Measurements from ENCODE around the gene CIC.
"Not testable (repeated sequence)": the region's sequence is repeated elsewhere in the genome, so short reads cannot be mapped to it uniquely, and the experiment has no call there.

The CIC gene

GRCh38 chr19:42313096-42313839 lies 44.2 kb downstream of the CIC start, which contains the start of gene TMEM145:
Gene TMEM145 (plus strand): TSS chr19:42313309. CDS start chr19:42313377, 68 bp downstream.
- no peak for DNase-seq (ENCODE audit: low read depth in 2 of 2)

- DNase-seq (ENCODE audit: low read depth in 2 of 2) = no peak
Measured at GRCh38 chr19:42313840-42314755, 45.0 kb downstream of the CIC start.

- DNase-seq (ENCODE audit: low read depth in 2 of 2) = no peak
Measured at GRCh38 chr19:42315024-42315423, 46.0 kb downstream of the CIC start.

- DNase-seq (ENCODE audit: low read depth in 2 of 2) = no peak
Measured at GRCh38 chr19:42316223-42317211, 47.5 kb downstream of the CIC start.

- no peak for DNase-seq (ENCODE audit: low read depth in 2 of 2)
Measured at GRCh38 chr19:42317535-42317934, 48.5 kb downstream of the CIC start.

GRCh38 chr19:42322305-42322704 lies 53.3 kb downstream of the CIC start:
- DNase-seq (ENCODE audit: low read depth in 2 of 2) = no peak

GRCh38 chr19:42323473-42323851 lies 54.4 kb downstream of the CIC start:
- DNase-seq (ENCODE audit: low read depth in 2 of 2) = no peak

- DNase-seq (ENCODE audit: low read depth in 2 of 2) = no peak
Measured at GRCh38 chr19:42323852-42324654, 55.0 kb downstream of the CIC start.

- DNase-seq (ENCODE audit: low read depth in 2 of 2) = no peak
Measured at GRCh38 chr19:42324655-42325307, 55.7 kb downstream of the CIC start.

GRCh38 chr19:42325308-42325895 lies 56.4 kb downstream of the CIC start, which contains the start of gene MEGF8:
Gene MEGF8 (plus strand): TSS chr19:42325635. CDS start chr19:42326244, 609 bp downstream.
- peak; percentile 96 to 98 for DNase-seq (ENCODE audit: low read depth in 2 of 2)

GRCh38 chr19:42325896-42326771 lies 57.1 kb downstream of the CIC start:
- no peak for DNase-seq (ENCODE audit: low read depth in 2 of 2)

GRCh38 chr19:42326969-42327368 lies 57.9 kb downstream of the CIC start:
- DNase-seq (ENCODE audit: low read depth in 2 of 2) = no peak

- DNase-seq (ENCODE audit: low read depth in 2 of 2) = no peak
Measured at GRCh38 chr19:42327381-42327780, 58.3 kb downstream of the CIC start.

- DNase-seq (ENCODE audit: low read depth in 2 of 2) = no peak
Measured at GRCh38 chr19:42328106-42328505, 59.1 kb downstream of the CIC start.

GRCh38 chr19:42328854-42329253 lies 59.8 kb downstream of the CIC start:
- DNase-seq (ENCODE audit: low read depth in 2 of 2) = no peak

- DNase-seq (ENCODE audit: low read depth in 2 of 2) = no peak
Measured at GRCh38 chr19:42330241-42330711, 61.2 kb downstream of the CIC start.

- DNase-seq (ENCODE audit: low read depth in 2 of 2) = not testable (repeated sequence)
Measured at GRCh38 chr19:42331333-42331732, 62.3 kb downstream of the CIC start.

- DNase-seq (ENCODE audit: low read depth in 2 of 2) = no peak
Measured at GRCh38 chr19:42332059-42332458, 63.0 kb downstream of the CIC start.

- no peak for DNase-seq (ENCODE audit: low read depth in 2 of 2)
Measured at GRCh38 chr19:42333018-42333417, 64.0 kb downstream of the CIC start.

Data from stimulated activated CD8-positive, alpha-beta memory T cell treated with anti-CD3 and anti-CD28 coated beads, Interleukin-2, amount 100 ng/mL, for 1 hour (primary cell).